OCI-LY1 (cell line): ENCODE results near the gene SPACA4.
A peak's percentile ranks its signal among the peaks of the same experiment; 100 is the strongest.

Experiments used
- H2AFZ ChIP-seq: fragments of 200-600 bp; sonication (generic), shearing (Covaris generic); 2 replicates; pipeline ENCODE4 v1.6.0; 2014; ENCODE audit warnings: antibody characterized with exemption, mild to moderate bottlenecking, low read length
- H3F3A ChIP-seq: fragments of 200-600 bp; sonication (generic), shearing (Covaris generic); 2 replicates; pipeline ENCODE4 v1.6.0; 2014; ENCODE audit warnings: mild to moderate bottlenecking, antibody characterized with exemption, low read length, moderate library complexity; ENCODE audit not compliant: insufficient read depth
- H3K27ac ChIP-seq: fragments of 200-600 bp; sonication (generic); 2 replicates; pipeline ENCODE4 v1.5.1; 2014; ENCODE audit warnings: low read length, mixed run types, mild to moderate bottlenecking, low read depth; ENCODE audit not compliant: poor library complexity, severe bottlenecking
- H3K27me3 ChIP-seq: fragments of 200-600 bp; sonication (generic); 2 replicates; pipeline ENCODE4 v1.6.0; 2014; ENCODE audit warnings: antibody characterized with exemption, mild to moderate bottlenecking, low read length, moderate library complexity; ENCODE audit not compliant: insufficient read depth
- H3K36me3 ChIP-seq: fragments of 200-600 bp; sonication (generic); 2 replicates; pipeline ENCODE4 v1.6.1; 2014; ENCODE audit warnings: mild to moderate bottlenecking, antibody characterized with exemption, low read length, moderate library complexity, mixed read lengths; ENCODE audit not compliant: insufficient read depth
- H3K4me1 ChIP-seq: fragments of 200-600 bp; sonication (generic); 2 replicates; pipeline ENCODE4 v1.5.1; 2014; ENCODE audit warnings: mild to moderate bottlenecking, low read length, moderate library complexity; ENCODE audit not compliant: insufficient read depth, severe bottlenecking
- H3K4me2 ChIP-seq: fragments of 200-600 bp; sonication (generic), shearing (Covaris generic); 2 replicates; pipeline ENCODE4 v1.6.1; 2014; ENCODE audit warnings: low read length
- H3K4me3 ChIP-seq: fragments of 200-600 bp; sonication (generic); 2 replicates; pipeline ENCODE4 v1.5.1; 2014; ENCODE audit warnings: low read length, low read depth, mild to moderate bottlenecking, mixed read lengths; ENCODE audit not compliant: poor library complexity, severe bottlenecking
- H3K79me2 ChIP-seq: fragments of 200-600 bp; shearing (Covaris generic); 2 replicates; pipeline ENCODE4 v1.6.1; 2016; ENCODE audit warnings: mixed run types, low read length, mixed read lengths; ENCODE audit not compliant: insufficient read depth
- H3K9ac ChIP-seq: fragments of 200-600 bp; sonication (generic), shearing (Covaris generic); 2 replicates; pipeline ENCODE4 v1.6.1; 2014; ENCODE audit warnings: mild to moderate bottlenecking, low read length, mixed read lengths
- H3K9me2 ChIP-seq: fragments of 200-600 bp; sonication (generic), shearing (Covaris generic); 2 replicates; pipeline ENCODE4 v1.6.1; 2014; ENCODE audit warnings: low read depth, mild to moderate bottlenecking, low read length, mixed read lengths
- H3K9me3 ChIP-seq: fragments of 200-600 bp; shearing (Covaris generic); 2 replicates; pipeline ENCODE4 v1.6.1; 2014; ENCODE audit warnings: low read length, mixed read lengths
- H4K20me1 ChIP-seq: fragments of 200-600 bp; sonication (generic), shearing (Covaris generic); 2 replicates; pipeline ENCODE4 v1.6.0; 2016; ENCODE audit warnings: mild to moderate bottlenecking, low read length; ENCODE audit not compliant: insufficient read depth
- EZH2 ChIP-seq: fragments of 200-600 bp; sonication (generic), shearing (Covaris generic); IDR thresholded peaks from 2 replicates; pipeline ENCODE4 v1.8.0; 2017; ENCODE audit warnings: borderline replicate concordance, mixed run types, mild to moderate bottlenecking, antibody characterized with exemption, low read length, moderate library complexity, mixed read lengths
- TF ChIP-seq, protein P1 (sequence below): fragments of 200-600 bp; sonication (generic), shearing (Covaris generic); IDR thresholded peaks from 2 replicates; pipeline ENCODE4 v1.5.1; 2017; ENCODE audit warnings: mild to moderate bottlenecking, antibody characterized with exemption, low read length, moderate library complexity, mixed read lengths

SPACA4 gene

DNA sequence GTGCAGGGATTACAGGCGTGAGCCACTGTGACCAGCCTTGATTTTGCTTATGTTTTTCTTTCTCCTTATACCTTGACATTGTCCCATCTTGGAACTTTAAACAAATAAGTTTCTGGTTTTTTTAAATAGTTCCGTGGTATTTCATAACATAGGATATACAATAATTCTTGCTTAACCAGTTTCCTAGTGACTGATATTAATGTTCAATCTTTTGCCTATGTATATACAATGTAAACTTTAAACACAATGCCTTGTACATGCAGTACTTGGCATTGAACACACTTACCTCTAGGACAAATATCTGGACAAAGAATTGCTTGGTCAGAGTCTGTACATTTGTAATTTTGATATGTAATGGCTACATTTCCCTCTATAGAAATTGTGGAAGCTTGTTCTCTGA lies 24.4 kb upstream of the SPACA4 start:
- no peak overlapping the region for H3K27ac ChIP-seq

DNA sequence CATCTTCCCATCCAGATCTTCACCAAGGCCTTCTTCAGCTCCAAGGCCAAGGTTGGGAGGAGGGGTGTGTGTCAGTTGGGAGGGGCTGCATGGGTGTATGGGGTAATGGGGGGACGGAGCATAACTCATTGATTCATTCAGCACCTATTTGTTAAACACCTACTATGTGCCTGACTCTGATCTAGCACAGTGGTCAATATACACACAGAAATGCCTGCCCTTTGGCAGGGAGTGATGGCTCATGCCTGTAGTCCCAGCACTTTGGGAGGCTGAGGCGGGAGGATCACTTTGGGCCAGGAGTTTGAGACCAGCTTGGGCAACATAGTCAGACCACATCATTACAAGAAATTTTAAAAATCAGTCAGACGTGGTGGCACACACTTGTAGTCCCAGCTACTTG lies 19.2 kb upstream of the SPACA4 start:
- Histone ChIP-seq H4K20me1 (no peaks in the 10 kb centered on the region), H3K9me3 (no peaks in the 10 kb centered on the region), H3K9me2 (no peaks in the 10 kb centered on the region), H3F3A (no peaks in the 10 kb centered on the region), H3K4me1 (peaks cover 5% of the 10 kb centered on the region), H2AFZ (no peak overlapping the region), H3K4me3 (no peak overlapping the region), H3K4me2 (no peak overlapping the region), H3K9ac (no peak overlapping the region), H3K36me3 (no peaks in the 10 kb centered on the region), H3K27me3 (peaks cover 11% of the 10 kb centered on the region; the same call in 1 of the 2 replicates), H3K27ac (no peak overlapping the region), H3K79me2 (no peaks in the 10 kb centered on the region)
- TF ChIP-seq EZH2, result no peak
- TF ChIP-seq, protein P1, sequence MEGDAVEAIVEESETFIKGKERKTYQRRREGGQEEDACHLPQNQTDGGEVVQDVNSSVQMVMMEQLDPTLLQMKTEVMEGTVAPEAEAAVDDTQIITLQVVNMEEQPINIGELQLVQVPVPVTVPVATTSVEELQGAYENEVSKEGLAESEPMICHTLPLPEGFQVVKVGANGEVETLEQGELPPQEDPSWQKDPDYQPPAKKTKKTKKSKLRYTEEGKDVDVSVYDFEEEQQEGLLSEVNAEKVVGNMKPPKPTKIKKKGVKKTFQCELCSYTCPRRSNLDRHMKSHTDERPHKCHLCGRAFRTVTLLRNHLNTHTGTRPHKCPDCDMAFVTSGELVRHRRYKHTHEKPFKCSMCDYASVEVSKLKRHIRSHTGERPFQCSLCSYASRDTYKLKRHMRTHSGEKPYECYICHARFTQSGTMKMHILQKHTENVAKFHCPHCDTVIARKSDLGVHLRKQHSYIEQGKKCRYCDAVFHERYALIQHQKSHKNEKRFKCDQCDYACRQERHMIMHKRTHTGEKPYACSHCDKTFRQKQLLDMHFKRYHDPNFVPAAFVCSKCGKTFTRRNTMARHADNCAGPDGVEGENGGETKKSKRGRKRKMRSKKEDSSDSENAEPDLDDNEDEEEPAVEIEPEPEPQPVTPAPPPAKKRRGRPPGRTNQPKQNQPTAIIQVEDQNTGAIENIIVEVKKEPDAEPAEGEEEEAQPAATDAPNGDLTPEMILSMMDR, result no peak

More for the DNA sequence above, 24.4 kb upstream of the SPACA4 start:
- Histone ChIP-seq H3K27me3 (0 out of 2 replicates have a peak, but pooled peaks cover under 1% of the 10 kb centered on the region), H3K36me3 (no peaks in the 10 kb centered on the region), H3K9ac (no peak overlapping the region), H3K4me2 (no peak overlapping the region), H3K9me3 (no peaks in the 10 kb centered on the region), H3K79me2 (no peaks in the 10 kb centered on the region), H4K20me1 (no peaks in the 10 kb centered on the region), H3K4me3 (no peak overlapping the region), H3K9me2 (no peaks in the 10 kb centered on the region), H2AFZ (no peak overlapping the region), H3F3A (no peaks in the 10 kb centered on the region), H3K4me1 (no peaks in the 10 kb centered on the region)
- TF ChIP-seq, protein P1, result no peak
- TF ChIP-seq EZH2, result no peak

DNA sequence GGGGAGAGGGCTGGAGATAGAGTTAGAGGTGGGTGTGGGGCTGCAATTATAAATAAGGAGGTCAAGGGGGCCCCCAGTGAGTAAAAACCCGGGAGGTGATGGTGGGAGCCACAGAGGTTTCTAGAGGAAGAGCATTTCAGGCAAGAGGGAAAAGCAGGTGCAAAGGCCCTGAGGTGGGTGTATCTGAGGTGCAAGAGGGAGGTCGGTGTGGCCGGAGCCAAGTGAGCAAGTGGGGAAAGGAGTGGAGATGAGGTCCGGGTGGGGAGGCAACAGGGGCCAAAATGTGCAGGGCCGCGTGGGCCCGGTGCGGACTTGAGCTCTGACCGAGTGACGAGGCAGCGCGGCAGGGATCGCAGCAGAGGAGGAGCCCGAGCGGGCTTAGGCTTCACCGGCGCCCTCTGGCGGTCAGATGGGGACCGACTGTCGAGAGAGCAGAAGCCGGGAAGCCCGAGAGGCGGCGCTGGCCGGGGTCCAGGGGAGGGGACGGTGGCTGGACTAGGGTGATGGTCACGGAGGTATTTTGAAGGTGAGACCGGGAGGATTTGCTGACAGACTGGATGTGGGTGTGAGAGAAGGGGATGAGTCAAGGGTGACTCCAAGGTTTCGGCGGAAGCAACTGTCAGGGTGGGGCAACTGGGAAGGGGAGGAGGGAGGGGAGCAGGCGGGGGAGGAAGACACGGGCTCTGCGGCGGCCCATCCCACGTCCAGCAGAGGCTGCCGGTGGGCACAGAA lies 17.7 kb upstream of the SPACA4 start:
- peaks cover 5% of the 10 kb centered on the region for H3K4me1 ChIP-seq
- peak overlapping the region; percentile 2; the same call in 1 of the 2 replicates for H3K4me2 ChIP-seq
- no peaks in the 10 kb centered on the region for H3K9me3 ChIP-seq
- H3K27me3 ChIP-seq, result peaks cover 11% of the 10 kb centered on the region; the same call in 1 of the 2 replicates
- H3K36me3 ChIP-seq, result no peaks in the 10 kb centered on the region
- no peak overlapping the region for H2AFZ ChIP-seq
- no peaks in the 10 kb centered on the region for H3F3A ChIP-seq
- TF ChIP-seq, protein P1, result peak; percentile 94
- no peak for TF ChIP-seq EZH2
- H3K27ac ChIP-seq, result no peak overlapping the region
- peak overlapping the region; percentile 26 for H3K4me3 ChIP-seq
- no peaks in the 10 kb centered on the region for H4K20me1 ChIP-seq
- no peaks in the 10 kb centered on the region for H3K9me2 ChIP-seq
- no peaks in the 10 kb centered on the region for H3K79me2 ChIP-seq
- H3K9ac ChIP-seq, result no peak overlapping the region
